ENCODE data around the gene LDLRAD4.

LDLRAD4 gene

GRCh38 chr18:13477147-13477683 is 258.7 kb downstream of the LDLRAD4 start:
- DNase-seq (ENCODE audit: low read depth): no peak
- H3K4me3 ChIP-seq (ENCODE audit: low read length): no peak overlapping the region
- TF ChIP-seq CTCF (IDR thresholded peaks at IDR 0.05; ENCODE audit: insufficient read depth, low read depth, low read length, missing control alignments): no peak

DNA sequence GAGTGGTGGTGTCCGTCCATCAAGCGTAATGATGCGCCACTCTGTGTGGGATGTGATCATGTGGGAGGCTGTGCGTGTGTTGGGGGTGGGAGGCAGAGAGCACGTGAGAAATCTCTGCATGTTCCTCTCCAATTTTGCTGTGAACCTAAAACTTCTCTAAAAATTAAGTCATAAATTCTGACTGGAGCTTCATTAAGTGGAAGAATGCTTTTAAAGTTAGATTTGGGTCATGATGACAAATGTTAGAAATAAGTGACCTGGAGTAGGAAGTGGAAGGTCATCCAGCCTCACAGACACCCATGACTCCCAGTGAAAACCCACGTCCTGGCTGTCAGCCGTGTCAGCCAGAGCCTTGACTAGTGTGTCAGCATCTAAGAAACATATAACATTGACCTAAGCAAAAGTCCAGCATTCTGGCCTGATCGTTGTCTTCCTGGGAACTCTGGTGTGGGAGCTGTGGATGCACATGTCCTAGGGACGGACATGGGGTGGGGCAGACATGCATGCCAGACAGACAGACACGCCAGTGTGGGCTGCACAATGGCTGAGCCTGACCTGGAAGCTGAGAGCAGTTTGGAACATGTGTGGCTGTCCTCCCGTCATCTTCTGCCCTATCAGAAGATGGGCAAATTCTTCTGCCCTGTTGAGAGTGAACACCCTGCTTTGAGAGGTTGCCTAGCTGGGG is 262.2 kb downstream of the LDLRAD4 start:
- TF ChIP-seq CTCF (IDR thresholded peaks at IDR 0.05; ENCODE audit: insufficient read depth, low read depth, low read length, missing control alignments): no peak
- DNase-seq (ENCODE audit: low read depth): no peak
- H3K4me3 ChIP-seq (ENCODE audit: low read length): no peak overlapping the region

- TF ChIP-seq CTCF (IDR thresholded peaks at IDR 0.05; ENCODE audit: insufficient read depth, low read depth, low read length, missing control alignments): no peak
- DNase-seq (ENCODE audit: low read depth): no peak
- H3K4me3 ChIP-seq (ENCODE audit: low read length): no peak overlapping the region
Measured at GRCh38 chr18:13481331-13481730, 262.8 kb downstream of the LDLRAD4 start.

GRCh38 chr18:13481820-13482617 is 263.5 kb downstream of the LDLRAD4 start:
- TF ChIP-seq CTCF (IDR thresholded peaks at IDR 0.05; ENCODE audit: insufficient read depth, low read depth, low read length, missing control alignments): no peak
- DNase-seq (ENCODE audit: low read depth): no peak
- H3K4me3 ChIP-seq (ENCODE audit: low read length): no peak overlapping the region

DNA sequence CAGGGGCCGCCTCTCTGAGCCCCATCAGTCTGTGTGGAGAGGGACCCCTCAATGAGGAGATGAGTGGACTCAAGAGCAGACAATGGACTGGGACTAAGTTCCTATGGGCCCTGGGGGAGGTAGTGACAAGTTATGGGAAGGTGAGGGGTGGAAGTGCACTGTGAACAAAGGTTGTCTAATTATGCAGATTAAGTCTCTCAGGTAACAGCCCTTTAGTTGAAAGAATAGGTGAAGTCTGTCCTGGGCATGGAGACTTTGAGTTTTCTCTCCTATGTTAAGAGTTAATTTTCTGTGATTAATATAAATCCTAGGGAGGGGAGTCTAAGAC is 264.0 kb downstream of the LDLRAD4 start:
- no peak for TF ChIP-seq CTCF (IDR thresholded peaks at IDR 0.05; ENCODE audit: insufficient read depth, low read depth, low read length, missing control alignments)
- no peak for DNase-seq (ENCODE audit: low read depth)
- no peak overlapping the region for H3K4me3 ChIP-seq (ENCODE audit: low read length)

- H3K4me3 ChIP-seq (ENCODE audit: low read length): no peak overlapping the region
- TF ChIP-seq CTCF (IDR thresholded peaks at IDR 0.05; ENCODE audit: insufficient read depth, low read depth, low read length, missing control alignments): no peak
- DNase-seq (ENCODE audit: low read depth): no peak
Measured at GRCh38 chr18:13483316-13484270, 265.0 kb downstream of the LDLRAD4 start.

Data from epithelial cell of esophagus (primary cell).